ENCODE measurements around the gene POU2F1. TPM values are rescaled to one million over a fixed set of nuclear protein-coding genes. Genes with fewer than 3 reads are reported as not detected.

POU2F1 gene
- total RNA-seq, 2 donors from 2014 or later, result 6.2 to 13.5 TPM

GRCh38 chr1:167301355-167301754 lies 80.7 kb downstream of the POU2F1 start:
- Histone ChIP-seq H3K4me3 (no peak overlapping the region), H3K27ac (no peak overlapping the region), H3K9me3 (no peaks in the 10 kb centered on the region), H3K36me3 (replicated peaks in 1 of 2; ENCODE audit: insufficient read depth in 1 of 2, low read depth in 2 of 2) (no peaks in the 10 kb centered on the region), H3K4me1 (peaks cover 24% of the 10 kb centered on the region), H3K27me3 (no peaks in the 10 kb centered on the region)
- TF ChIP-seq CTCF (IDR thresholded peaks at IDR 0.05) (no peak), POLR2A (IDR thresholded peaks at IDR 0.05) (no peak)
- DNase-seq, result no peak
- intact Hi-C loops (cut with DNase I), result no loop called here
- 90 to 96% methylated on average over 1 of the region's 1 CpG for WGBS, 2 donors
- ATAC-seq, result no peak

GRCh38 chr1:167304165-167304564 lies 83.5 kb downstream of the POU2F1 start:
- no peaks in the 10 kb centered on the region for H3K4me1 ChIP-seq
- TF ChIP-seq POLR2A (IDR thresholded peaks at IDR 0.05) (no peak), CTCF (IDR thresholded peaks at IDR 0.05) (no peak)
- no peak for DNase-seq
- intact Hi-C loops (cut with DNase I), result no loop called here
- ATAC-seq, result no peak
- H3K4me3 ChIP-seq, result no peak overlapping the region
- H3K27ac ChIP-seq, result no peak overlapping the region
- no peaks in the 10 kb centered on the region for H3K9me3 ChIP-seq
- no peaks in the 10 kb centered on the region for H3K36me3 ChIP-seq (replicated peaks in 1 of 2; ENCODE audit: insufficient read depth in 1 of 2, low read depth in 2 of 2)
- WGBS, 2 donors, result 93 to 94% methylated on average over 4 of the region's 4 CpGs
- H3K27me3 ChIP-seq, result no peaks in the 10 kb centered on the region

GRCh38 chr1:167305059-167305705 lies 84.5 kb downstream of the POU2F1 start:
- H3K9me3 ChIP-seq, result no peaks in the 10 kb centered on the region
- TF ChIP-seq CTCF (IDR thresholded peaks at IDR 0.05) (no peak), POLR2A (IDR thresholded peaks at IDR 0.05) (no peak)
- 93 to 96% methylated on average over 9 of the region's 9 CpGs for WGBS, 2 donors
- intact Hi-C loops (cut with DNase I), result no loop called here
- no peaks in the 10 kb centered on the region for H3K4me1 ChIP-seq
- no peak for DNase-seq
- no peak for ATAC-seq
- H3K36me3 ChIP-seq (replicated peaks in 1 of 2; ENCODE audit: insufficient read depth in 1 of 2, low read depth in 2 of 2), result no peaks in the 10 kb centered on the region
- no peaks in the 10 kb centered on the region for H3K27me3 ChIP-seq
- H3K27ac ChIP-seq, result no peak overlapping the region
- no peak overlapping the region for H3K4me3 ChIP-seq

GRCh38 chr1:167305706-167306277 lies 85.1 kb downstream of the POU2F1 start:
- no peaks in the 10 kb centered on the region for H3K36me3 ChIP-seq (replicated peaks in 1 of 2; ENCODE audit: insufficient read depth in 1 of 2, low read depth in 2 of 2)
- intact Hi-C loops (cut with DNase I), result no loop called here
- DNase-seq, result no peak
- H3K9me3 ChIP-seq, result no peaks in the 10 kb centered on the region
- no peak overlapping the region for H3K27ac ChIP-seq
- H3K4me1 ChIP-seq, result no peaks in the 10 kb centered on the region
- WGBS, 2 donors, result 46 to 59% methylated on average over 2 of the region's 2 CpGs
- ATAC-seq, result no peak
- no peaks in the 10 kb centered on the region for H3K27me3 ChIP-seq
- TF ChIP-seq CTCF (IDR thresholded peaks at IDR 0.05), result no peak
- TF ChIP-seq POLR2A (IDR thresholded peaks at IDR 0.05), result no peak
- no peak overlapping the region for H3K4me3 ChIP-seq

- DNase-seq (no peak), ATAC-seq (no peak)
- Histone ChIP-seq H3K9me3 (no peaks in the 10 kb centered on the region), H3K4me1 (no peaks in the 10 kb centered on the region), H3K27ac (no peak overlapping the region), H3K27me3 (no peaks in the 10 kb centered on the region), H3K36me3 (replicated peaks in 1 of 2; ENCODE audit: insufficient read depth in 1 of 2, low read depth in 2 of 2) (no peaks in the 10 kb centered on the region), H3K4me3 (no peak overlapping the region)
- intact Hi-C loops (cut with DNase I), result no loop called here
- no peak for TF ChIP-seq POLR2A (IDR thresholded peaks at IDR 0.05)
- TF ChIP-seq CTCF (IDR thresholded peaks at IDR 0.05), result no peak
These were observed 90.0 kb downstream of the POU2F1 start for GRCh38 chr1:167310732-167311131.

Measured in body of pancreas (tissue), 4 donors.